ENCODE data around the gene PAX8.

DNA sequence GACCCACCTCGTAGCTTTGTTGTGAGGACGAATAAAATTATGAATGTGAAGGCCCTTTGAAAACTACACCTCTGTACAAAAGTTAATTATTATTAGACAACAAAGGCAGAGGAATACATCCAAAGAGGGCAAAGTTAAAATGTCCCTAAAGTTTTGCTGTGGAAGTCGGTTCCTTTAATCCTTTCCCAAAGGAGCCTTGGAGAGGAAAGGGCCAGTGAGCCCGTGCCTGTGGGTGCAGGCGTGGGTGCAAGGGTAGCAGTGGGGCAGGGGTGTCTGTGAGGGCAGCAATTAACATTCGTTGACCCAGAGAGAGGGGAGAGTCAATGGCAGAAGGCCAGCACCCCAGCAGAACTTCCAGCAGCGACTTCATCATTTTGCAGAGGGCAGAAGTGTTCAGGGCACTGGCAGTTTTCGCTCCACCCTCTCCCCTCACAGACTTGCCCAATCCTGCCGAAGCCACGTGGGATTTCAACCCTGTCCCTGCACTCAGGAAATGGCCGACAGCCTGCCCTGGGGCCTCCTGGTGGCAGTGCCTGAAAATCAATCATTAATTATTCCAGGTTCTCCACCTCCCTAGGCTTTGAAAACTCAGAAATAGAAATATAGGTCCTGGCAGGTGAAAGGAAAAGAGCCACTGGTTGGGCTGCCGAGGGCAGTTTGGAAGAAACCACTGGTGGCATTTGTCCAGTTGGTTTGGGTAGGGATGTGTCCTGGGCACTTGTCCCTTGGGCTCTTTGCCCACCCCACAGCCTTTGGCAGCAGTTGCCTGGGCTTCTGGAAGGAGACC is 4.2 kb upstream of the PAX8 start:
- TF ChIP-seq POLR2AphosphoS5 (IDR thresholded peaks at IDR 0.05; ENCODE audit: borderline replicate concordance, low read depth, low read length) = no peak
- no peak for TF ChIP-seq EZH2 (IDR thresholded peaks at IDR 0.05)
- no peak for TF ChIP-seq FOXP2 (optimal IDR thresholded peaks at IDR 0.05; ENCODE audit: control extremely low read depth, extremely low read length, insufficient read depth)

All from SK-N-MC (cell line).